GM19240 (cell line): ENCODE results near the gene TTC7B.

ENCODE experiments used
- DNase-seq: peaks from one replicate; pipeline ENCODE4 v3.0.0; 2011; ENCODE audit warnings: low spot score; ENCODE audit not compliant: insufficient read length

TTC7B gene

DNA sequence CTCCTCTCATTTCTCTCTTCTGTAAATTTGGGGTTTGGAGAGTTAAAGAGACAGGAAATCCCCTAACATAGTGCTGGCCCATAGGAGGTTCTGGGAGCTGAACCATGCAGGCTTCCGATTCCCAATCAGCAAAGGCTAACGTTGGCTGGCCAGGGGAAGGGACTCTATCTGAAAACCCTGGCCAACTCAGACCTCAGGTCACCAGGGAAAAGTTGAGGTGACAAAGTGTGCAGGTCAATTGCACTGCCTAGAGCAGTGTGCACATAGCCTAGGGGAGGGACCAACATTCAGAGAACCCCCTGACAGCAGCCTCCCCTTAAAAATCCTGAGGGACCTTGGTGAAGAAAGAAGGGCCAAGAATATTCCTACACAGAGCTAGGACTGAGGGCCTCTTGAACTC is 38.9 kb downstream of the TTC7B start:
- no peak for DNase-seq

DNA sequence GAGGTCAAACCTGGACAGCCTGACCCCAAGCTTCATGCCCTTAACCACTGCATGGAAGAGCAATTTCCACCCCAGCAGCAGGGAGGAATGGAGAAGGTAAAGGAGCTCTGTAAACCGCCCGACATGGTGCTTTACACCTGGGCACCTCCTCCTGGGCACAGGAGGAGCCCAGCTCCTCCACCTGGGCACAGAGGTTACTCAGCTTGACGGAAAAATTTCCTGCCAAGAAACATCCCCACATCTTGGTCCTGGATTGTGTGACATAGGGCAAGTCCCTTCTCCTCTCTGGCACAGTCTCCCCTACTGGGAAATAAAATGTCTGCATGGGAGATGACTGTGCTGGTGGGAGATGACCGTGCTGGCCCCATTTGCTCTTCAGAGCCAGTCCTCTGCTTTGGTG is 40.8 kb downstream of the TTC7B start:
- no peak for DNase-seq

DNA sequence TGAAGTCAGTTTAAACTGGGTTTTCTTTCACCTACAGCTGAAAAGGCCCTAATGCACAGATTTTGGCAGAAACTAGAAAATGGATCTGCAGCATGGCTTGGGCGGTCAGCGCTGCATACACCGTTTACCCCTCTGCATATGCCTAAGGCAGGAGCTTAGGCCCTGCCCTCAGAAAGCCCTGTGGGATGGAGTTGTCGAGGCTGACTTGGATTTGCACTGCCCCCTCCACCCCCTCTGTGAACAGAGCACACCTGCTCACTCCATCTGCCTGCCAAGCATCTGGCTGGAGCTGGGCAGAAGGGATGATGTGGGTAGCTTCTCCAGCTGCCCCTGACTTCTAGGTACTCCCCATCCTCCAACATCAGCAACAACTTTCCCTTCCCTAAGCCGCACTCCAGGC is 41.9 kb downstream of the TTC7B start:
- DNase-seq, result no peak

DNA sequence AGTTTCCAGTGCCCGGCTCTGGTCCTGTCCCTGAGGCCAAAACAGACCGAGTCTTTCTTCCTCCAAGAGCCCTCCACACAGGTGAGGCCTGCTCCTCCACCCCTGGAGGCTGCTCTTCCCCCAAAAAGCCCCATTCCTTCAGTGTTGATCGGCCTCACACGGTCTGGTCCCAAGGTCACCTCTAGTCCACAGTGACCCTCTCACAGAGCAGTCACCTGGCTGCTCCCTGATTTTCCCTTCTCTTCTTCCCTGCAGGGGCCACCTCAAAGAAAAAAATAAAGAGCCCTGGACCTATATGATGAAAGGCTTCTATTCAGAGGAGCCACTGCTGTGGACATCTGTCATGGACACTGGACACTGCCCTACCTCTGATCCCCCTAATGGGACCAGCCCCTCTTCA is 42.5 kb downstream of the TTC7B start:
- no peak for DNase-seq

DNA sequence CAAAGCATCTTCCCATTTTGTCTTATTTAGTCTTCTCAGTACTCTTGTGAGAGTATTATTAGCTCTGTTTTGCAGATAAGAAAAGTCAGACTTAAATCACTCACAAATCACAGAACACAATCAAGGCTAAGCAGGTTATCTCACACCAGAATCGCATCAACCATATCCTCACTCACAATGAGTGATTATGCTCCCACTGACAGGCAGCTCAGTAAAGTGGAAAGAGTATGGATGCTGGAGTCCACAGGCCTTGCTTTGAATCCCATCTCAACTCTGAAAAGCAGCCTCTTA is 43.1 kb downstream of the TTC7B start:
- no peak for DNase-seq

DNA sequence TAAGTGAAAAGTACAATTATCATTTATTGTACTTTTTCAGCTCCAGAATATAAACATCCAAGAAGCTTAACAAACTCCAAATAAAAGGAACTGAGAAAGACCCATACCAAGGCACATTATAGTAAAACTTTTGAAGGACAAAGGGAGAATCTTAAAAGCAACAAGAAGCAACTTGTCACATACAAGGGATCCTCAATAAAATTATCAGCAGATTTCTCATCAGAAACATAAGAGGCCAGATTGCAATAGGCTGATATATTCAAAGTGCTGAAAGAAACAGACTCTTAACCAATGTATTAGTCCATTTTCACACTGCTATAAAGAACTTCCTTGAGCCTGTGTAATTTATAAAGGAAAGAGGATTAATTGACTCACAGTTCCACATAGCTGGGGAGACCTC is 48.3 kb downstream of the TTC7B start:
- DNase-seq, result no peak

DNA sequence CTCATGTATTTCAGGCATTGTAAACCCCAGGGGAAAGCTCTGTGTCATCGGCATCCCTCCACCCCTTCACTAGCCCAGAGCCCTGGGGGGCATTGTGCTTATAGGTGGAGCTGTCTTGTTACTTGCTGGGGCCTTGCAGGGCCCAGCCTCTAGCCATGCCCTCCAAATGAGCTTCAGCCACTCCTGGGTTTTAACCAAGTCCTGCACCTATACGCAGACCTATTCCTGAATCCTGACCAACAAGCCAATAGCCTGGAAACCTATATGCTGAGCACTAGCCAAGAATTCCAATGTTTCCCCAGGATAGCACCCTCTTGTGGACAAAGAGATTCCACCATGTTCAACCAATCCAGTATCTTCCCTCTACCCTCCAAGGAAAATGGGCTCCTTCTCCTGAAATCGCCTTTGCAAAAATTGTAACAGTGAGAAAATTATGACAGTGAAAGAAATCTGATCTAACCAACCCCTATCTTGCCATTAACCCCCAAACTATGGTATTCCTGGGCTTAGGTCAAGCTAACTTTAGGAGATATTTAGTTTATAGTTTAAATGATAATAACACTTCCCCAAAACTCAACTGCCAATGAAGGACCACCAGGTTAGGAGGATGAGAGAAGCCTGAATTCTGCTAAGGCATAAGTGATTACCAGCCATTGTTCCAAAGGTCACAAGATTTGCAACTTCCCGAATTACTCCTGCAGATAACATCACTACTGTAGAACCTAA is 55.5 kb downstream of the TTC7B start:
- DNase-seq, result no peak

DNA sequence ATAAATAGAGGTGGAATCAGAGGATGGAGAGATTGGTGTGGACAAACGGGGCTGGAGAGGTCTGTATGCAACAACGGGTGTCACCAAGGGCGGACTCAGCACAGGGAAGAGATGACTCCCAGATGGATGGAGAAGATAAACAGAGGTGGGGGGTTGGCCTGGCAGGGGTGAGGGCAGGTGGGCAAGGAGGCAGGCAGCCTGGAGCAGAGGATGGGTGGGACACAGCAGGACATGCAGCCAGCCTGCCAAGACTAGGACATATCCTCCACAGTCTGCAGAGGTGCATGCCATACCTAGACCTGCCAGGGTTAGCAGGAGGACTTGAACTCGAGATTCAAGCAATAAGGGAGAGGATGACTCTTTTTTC is 56.2 kb downstream of the TTC7B start:
- DNase-seq, result no peak

DNA sequence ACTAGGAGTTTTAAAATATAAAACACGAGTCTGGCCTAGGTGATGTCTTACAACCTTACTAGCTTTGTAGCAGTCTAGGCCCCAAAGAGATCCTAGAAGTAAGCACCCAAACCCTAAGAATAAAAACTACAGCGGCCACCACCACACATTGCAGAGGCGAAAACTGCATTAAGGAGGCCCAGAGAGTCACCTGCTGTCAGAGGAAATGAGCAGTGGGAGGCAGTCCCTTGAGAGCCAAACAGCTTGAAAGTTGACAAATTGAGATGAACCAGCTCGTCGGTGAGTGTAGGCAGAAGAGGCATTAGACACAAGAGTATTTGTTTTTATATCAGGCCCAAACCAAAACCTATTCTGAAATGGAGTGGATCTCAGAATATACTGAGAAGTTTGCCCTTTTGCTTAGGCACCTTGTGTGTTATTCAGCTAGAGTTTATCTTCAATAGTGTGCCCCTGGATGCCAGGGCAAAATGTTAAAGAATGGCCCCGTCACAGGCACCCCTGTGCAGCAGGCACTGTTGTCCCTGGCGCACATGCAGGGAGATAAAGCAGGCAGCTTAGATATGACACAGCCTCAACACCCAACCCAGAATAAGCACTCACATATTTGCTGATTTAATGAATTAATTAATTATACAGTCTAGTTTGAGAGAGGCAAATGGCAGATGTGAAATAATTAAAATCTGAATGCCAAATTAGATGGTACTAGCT is 56.7 kb downstream of the TTC7B start:
- DNase-seq, result no peak

DNA sequence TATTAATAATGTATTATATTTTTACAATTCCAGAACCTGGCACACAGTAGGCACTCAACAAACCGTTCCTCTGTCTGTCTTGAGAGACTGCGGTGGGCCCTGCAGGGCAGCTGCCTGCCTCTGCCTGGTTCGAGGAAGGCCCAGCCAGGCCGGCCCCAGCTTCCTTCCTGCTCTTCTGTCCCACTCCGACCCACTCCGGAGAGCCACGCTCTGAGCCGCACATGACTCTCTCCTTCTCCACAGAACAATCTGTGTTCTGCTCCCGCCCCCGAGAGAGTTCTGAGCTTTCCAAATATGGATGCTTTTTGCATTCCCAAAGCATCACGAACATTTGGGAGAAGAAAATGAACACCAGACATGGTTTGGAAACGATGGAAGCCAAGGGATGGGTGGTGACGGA is 57.3 kb downstream of the TTC7B start:
- no peak for DNase-seq

DNA sequence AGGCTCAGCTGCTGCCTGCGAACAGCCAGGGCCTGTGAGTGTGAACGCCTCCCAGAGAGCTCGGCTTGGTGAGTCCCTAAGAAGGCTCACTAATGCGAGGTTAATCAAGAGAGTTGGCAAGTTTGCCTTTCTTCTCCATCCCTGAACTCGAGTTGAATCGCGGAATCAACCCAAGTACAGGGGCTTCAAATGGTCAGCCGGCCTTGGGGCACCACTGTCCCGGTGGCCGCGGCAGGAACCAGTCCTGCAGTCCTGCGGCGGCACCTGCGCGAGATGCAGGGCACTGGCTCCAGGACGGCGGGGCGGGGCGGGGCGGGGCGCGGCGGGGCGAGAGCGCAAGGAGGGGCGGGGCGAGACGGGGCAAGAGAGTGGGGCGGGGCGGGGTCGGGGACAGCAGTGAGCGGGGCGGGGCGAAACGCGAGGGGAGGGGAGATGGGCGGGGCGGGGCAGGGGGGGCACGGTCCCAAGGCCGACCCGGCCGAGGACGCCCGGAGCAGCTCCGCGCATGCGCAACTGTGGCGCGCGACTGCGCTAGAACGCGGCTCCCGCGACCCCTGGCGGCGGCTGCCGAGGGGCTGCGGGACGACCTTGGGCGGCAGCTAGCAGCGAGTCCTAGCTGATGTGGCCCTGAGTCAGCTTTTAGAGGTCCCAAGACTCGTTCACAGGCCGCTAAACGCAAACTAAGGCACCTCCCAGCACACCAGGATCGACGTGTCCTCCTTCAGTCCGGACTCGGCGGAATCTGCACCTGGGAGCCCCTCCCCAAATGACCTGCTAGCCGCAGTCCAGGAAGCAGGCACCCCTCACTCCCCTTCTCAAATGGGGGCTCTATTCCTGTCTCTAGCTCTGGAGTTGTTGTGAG is 58.0 kb downstream of the TTC7B start:
- DNase-seq, result peak; percentile 98

DNA sequence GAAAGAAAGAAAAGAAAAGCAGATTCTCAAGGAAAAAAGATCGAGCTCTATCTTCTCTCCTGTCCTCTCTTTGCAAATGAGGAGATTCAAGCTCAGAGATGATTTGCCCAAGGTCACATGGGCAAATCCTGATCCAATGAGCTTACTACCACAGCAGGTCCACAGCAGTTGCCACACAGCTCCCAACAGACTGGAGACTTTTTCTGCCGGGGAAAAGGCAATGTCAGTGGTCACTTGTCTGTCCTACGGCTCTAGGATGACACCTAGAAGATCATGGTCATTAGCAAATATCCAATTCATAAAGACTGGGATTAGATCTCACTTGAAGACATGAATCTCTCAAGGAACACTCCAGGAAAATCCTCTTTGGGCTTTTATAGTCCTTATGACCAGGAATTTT is 58.8 kb downstream of the TTC7B start:
- no peak for DNase-seq

DNA sequence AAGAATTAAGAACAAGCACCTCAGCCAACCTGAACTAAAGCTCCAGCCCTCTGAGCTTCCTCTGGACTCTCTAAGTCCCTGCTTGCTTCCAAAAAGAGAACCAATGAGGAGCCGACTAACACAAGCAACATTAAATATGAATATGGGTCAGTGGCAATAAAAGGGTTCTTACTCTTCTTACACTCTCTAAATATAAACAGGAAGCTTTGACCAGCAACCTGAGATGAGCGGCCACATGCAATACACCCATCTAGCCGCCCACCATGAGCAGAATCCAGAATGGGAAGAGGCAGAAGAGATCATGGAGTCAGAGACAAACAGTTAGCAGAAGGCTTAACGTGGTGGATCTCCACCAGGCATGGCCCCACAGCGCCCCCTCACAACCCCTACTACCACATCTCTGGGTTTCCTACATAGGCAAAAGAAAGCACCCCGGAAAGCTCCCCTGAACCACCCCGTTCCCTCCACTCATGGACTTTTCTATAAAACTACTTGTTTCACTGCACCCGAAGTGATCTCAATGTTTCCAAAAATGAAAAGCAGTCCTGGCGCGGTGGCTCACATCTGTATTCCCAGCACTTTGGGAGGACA is 59.4 kb downstream of the TTC7B start:
- DNase-seq, result no peak

DNA sequence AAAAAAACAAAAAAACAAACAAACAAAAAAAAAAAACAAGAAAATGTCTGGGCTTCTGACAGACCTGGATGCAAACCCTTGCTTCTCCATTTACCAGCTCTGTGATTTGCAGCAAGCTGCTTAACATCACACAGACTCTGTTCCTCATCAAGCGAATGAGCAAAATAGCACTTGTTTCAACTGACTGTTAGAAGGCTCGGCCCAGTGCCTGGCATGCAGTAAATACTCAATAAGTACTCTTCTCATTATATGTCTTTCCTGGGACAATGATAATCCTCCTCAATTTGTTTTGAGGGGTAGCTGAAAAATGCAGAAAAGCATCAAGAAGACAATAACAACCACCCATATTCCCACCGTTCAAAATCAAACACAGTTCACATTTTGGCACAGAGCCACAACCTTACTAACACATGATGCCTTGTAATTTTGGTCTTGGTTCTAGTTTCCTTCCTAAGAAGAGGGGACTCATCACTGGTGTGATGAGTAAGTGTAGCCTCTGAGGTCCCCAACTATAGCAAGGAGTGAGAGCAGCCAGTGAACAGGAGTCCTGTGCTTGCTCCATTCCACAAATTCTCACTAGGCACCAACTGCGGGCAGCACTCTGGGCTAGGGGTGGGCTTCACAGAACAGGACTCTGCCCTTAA is 60.4 kb downstream of the TTC7B start:
- DNase-seq, result no peak

DNA sequence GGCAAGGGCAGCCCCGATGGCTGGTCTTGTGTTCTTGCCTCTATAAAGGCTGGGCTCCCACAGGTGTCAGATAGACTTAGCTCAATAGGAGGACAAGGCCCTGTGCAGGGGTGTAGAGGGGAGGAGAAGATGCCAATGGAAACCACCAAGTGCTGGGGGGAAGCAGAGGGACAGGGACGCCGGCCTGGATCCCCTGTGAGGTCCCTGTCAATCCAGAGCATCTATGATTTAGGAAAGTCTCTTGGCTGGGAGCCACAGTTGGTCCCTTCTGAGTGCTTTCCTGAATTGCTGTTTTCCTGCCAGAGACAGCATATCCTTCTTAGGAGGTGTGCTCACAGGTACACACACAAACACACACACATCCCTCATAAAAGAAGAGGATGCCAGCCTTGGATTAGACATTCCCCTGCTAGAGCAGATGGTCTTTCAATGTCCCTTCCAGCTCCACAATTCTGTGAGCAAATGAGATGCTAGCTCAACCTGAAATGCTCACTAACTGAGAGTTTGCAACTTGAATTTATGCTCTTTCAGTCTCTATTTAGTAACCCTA is 62.7 kb downstream of the TTC7B start:
- no peak for DNase-seq

DNA sequence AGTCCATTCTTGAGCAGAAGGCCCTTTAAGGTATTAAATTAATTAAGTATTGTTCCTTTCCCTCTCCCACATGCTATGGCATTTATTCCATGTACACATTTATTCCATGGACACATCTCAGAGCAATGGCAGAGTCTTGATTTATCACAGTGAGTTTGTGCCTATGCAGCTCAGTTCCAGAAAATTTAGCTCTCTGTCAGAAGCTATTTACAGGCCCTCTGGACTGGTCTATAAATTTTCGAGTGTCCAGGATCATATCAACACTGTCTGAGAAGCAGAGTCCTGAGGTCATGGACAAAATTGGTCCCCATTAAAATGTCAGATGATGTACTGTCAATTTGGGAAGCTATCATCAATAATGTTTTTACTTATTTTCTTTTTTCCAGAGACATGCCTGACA is 65.5 kb downstream of the TTC7B start:
- no peak for DNase-seq

DNA sequence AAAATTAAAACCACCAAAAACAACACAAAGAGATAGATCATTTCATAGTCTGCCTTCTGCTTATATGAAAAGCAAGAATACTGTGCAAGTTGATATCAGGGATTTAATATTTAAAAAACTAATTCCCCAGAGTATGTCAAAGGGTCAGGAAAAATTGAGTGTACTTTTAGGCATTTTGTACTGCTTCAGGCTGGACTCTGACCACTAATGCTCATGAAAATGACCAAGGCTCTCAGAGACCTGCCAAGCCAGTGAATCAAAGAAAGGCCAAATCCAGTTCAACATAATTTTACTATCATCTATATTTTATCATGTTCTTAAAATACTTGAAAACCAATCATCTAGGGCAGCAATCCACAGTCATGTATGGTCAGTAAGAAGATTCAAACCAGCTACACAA is 66.0 kb downstream of the TTC7B start:
- no peak for DNase-seq

DNA sequence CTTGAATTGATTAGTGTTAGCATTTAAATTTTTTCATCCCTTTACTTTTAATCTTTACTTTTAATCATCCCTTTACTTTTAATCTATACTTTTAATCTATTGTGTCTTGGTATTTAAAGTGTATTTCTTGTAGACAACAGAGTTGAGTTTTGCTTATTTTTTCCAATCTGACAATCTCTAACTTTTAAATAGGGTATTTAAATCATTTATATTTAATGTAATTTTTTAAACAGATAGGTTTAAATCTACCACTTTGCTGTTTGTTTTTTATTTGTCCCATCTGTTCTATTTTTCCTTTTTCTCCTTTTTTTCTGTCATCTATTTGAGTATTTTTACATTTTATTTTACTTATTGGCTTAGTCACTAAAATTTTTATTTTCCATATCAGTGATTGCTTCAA is 68.3 kb downstream of the TTC7B start:
- DNase-seq, result no peak

DNA sequence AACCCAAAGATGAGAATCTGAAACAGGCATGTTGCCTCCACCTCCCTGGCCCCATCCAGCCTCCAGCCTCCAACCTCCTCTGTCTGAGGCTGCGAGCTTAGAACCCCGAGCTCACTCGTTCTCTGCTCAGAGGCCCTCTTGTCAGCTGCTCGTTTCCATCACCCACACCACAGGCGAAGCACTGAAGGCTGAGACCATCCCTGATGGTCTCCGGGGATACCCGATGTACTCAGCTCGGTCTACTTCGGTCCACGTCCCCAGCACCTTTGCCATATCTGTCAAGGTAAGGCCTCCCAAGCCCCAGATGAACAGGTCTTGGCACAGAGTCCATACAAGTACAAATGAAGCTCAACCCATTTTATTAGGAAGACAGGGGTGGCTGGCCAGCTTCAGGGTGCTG is 72.4 kb downstream of the TTC7B start:
- DNase-seq, result no peak

DNA sequence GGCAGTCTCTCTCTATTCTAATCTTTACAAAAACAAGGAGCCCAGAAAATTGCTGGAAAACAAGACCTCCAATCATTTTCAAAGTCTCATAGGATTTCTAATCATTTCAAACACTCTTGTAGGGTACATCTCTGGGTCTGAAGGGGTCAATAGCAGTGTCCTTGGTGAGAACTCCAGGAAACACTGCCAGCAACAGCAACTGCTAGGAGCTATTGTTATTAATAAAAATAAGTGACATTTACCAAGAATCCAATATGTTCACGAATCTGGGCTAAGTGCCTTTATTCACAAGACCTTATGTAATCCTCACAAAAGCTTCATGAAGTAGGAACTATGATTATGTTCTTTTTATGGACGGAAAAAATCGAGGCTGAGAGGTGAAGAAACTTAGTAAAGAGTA is 72.8 kb downstream of the TTC7B start:
- DNase-seq, result no peak

DNA sequence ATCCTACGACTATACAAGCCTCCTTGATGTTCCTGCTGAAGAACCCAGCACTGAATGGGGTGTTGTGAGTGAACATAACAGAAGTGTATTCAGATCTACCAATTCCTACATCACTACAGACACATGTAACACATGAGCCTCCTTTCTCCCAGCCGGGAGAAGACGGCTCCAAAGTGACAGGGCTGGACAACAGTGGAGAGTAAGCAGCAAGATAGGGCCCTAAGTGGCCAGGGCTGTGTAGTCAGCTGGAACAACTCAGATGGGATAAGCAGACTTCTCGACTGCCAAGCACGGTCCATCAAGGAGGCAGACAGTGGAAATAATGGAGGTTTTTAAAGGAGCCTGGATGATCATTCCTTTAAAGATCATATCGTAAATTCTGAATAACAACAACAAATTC is 73.5 kb downstream of the TTC7B start:
- DNase-seq, result no peak

DNA sequence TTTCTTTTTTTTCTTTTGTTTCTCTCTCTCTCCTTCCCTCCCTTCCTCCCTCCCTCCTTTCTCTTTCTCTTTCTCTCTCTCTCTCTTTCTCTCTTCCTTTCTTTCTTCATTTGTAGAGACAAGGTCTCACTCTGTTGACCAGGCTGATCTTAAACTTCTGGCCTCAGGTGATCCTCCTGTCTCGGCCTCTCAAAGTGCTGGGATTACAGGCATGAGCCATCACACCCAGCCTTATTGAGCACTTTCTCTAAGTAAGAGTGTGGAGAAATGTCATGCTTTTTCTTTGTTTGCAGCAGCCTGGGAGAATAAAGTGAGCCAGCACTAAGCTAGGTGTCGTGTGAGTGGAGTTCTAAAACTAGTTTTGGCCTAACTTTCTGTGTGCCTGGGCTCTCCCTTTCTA is 74.0 kb downstream of the TTC7B start:
- no peak for DNase-seq
